GM23338 (cell line): ENCODE data around the gene RHOF.

Source experiments
- CREB1 ChIP-seq: fragments of 250-450 bp; sonication (Bioruptor Pico); IDR thresholded peaks from 2 replicates; pipeline ENCODE4 v1.5.0; 2020; ENCODE audit warnings: low read depth, mild to moderate bottlenecking, moderate library complexity
- EZH2 ChIP-seq: fragments of 200-600 bp; sonication (generic); IDR thresholded peaks from one replicate; pipeline ENCODE4 v1.8.0; 2017; ENCODE audit warnings: antibody characterized with exemption, mild to moderate bottlenecking, low read depth; ENCODE audit not compliant: unreplicated experiment
- EZH2phosphoT487 ChIP-seq: fragments of 200-600 bp; sonication (generic); IDR thresholded peaks from one replicate; pipeline ENCODE4 v1.8.1; 2018; ENCODE audit warnings: antibody characterized with exemption; ENCODE audit not compliant: unreplicated experiment
- JUNB ChIP-seq: IDR thresholded peaks from one replicate; pipeline ENCODE4 v1.6.1; 2016; ENCODE audit warnings: antibody characterized with exemption; ENCODE audit not compliant: unreplicated experiment
- POLR2AphosphoS5 ChIP-seq: IDR thresholded peaks from 2 replicates; pipeline ENCODE4 v1.6.1; 2016; ENCODE audit warnings: antibody characterized with exemption, low read depth
- STAT1 ChIP-seq: IDR thresholded peaks from one replicate; pipeline ENCODE4 v1.6.1; 2016; ENCODE audit warnings: antibody characterized with exemption; ENCODE audit not compliant: unreplicated experiment
- ZNF114 ChIP-seq: fragments of 250-450 bp; sonication (Bioruptor Pico); IDR thresholded peaks from 2 replicates; pipeline ENCODE4 v1.5.0; 2020; ENCODE audit warnings: mild to moderate bottlenecking, moderate library complexity
- ZNF331 ChIP-seq: fragments of 250-450 bp; sonication (Bioruptor Pico); IDR thresholded peaks from 2 replicates; pipeline ENCODE4 v1.5.0; 2020; ENCODE audit warnings: low read depth, mild to moderate bottlenecking, moderate library complexity
- TF ChIP-seq, protein P1 (sequence below), 2 experiments: fragments of 200-600 bp in 1 of 2; sonication (generic) in 1 of 2; conservative IDR thresholded peaks; 2 replicates each; pipeline versions ENCODE4 v1.5.1 to v1.6.1; 2016 to 2017; ENCODE audit warnings: antibody characterized with exemption in 2 of 2, low read depth in 2 of 2, mild to moderate bottlenecking in 2 of 2, moderate library complexity in 1 of 2
- TF ChIP-seq, protein P2 (sequence below): IDR thresholded peaks from one replicate; pipeline ENCODE4 v1.6.1; 2018; ENCODE audit warnings: antibody characterized with exemption; ENCODE audit not compliant: unreplicated experiment
- TF ChIP-seq, protein P3 (sequence below): IDR thresholded peaks from 2 replicates; pipeline ENCODE4 v1.6.1; 2016; ENCODE audit warnings: antibody characterized with exemption

DNA sequence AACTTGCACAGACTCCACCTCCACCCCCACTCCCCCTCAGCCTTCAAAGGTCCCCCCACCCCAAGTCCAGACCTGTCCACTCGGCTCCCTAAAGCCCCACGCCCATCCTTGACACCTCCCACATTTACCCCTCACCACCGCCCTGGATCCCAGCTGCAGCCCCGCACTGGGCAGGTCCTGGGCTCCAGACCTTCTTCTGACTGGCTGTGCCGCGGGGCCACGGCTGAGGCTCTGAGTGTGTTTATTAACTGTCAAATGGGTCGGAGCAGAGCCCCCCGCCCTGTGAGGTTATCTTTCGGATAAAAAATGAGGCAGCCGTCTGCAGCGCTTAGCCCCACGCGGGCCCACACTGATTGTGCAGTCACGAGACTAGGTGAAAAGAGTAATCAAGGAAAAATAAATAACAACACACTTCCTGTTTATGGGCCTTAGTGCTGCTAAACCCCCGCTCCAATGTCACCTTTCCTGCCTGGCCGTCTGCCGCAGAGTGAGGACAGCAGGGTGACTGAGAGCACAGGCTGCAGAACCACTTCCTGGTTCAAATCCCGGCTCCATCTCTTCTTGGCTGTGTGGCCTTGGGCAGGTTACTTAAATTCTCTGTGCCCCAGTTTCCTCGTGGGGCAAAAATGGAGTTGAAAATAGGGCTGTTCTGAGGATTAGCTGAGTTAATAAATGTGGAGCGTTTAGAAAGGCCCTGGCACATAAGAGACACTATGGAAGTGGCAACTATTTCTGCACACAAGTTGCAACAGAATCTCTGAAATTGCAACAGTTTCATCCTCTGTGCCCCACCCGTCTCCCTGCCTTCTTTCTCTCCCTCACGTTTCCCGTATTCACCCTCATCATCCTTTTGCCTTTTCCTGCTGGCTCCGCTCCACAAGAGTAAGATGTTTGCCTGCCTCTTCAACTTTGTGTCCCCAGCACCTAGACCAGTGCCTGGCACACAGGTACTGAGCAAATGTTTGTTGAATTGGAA lies 19.7 kb upstream of the RHOF start:
- TF ChIP-seq, protein P1, sequence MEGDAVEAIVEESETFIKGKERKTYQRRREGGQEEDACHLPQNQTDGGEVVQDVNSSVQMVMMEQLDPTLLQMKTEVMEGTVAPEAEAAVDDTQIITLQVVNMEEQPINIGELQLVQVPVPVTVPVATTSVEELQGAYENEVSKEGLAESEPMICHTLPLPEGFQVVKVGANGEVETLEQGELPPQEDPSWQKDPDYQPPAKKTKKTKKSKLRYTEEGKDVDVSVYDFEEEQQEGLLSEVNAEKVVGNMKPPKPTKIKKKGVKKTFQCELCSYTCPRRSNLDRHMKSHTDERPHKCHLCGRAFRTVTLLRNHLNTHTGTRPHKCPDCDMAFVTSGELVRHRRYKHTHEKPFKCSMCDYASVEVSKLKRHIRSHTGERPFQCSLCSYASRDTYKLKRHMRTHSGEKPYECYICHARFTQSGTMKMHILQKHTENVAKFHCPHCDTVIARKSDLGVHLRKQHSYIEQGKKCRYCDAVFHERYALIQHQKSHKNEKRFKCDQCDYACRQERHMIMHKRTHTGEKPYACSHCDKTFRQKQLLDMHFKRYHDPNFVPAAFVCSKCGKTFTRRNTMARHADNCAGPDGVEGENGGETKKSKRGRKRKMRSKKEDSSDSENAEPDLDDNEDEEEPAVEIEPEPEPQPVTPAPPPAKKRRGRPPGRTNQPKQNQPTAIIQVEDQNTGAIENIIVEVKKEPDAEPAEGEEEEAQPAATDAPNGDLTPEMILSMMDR (conservative IDR thresholded peaks at IDR 0.05; ENCODE audit: low read depth in 2 of 2): no peak
- TF ChIP-seq POLR2AphosphoS5: no peak
- TF ChIP-seq EZH2: no peak
- no peak for TF ChIP-seq EZH2phosphoT487
- TF ChIP-seq, protein P2, sequence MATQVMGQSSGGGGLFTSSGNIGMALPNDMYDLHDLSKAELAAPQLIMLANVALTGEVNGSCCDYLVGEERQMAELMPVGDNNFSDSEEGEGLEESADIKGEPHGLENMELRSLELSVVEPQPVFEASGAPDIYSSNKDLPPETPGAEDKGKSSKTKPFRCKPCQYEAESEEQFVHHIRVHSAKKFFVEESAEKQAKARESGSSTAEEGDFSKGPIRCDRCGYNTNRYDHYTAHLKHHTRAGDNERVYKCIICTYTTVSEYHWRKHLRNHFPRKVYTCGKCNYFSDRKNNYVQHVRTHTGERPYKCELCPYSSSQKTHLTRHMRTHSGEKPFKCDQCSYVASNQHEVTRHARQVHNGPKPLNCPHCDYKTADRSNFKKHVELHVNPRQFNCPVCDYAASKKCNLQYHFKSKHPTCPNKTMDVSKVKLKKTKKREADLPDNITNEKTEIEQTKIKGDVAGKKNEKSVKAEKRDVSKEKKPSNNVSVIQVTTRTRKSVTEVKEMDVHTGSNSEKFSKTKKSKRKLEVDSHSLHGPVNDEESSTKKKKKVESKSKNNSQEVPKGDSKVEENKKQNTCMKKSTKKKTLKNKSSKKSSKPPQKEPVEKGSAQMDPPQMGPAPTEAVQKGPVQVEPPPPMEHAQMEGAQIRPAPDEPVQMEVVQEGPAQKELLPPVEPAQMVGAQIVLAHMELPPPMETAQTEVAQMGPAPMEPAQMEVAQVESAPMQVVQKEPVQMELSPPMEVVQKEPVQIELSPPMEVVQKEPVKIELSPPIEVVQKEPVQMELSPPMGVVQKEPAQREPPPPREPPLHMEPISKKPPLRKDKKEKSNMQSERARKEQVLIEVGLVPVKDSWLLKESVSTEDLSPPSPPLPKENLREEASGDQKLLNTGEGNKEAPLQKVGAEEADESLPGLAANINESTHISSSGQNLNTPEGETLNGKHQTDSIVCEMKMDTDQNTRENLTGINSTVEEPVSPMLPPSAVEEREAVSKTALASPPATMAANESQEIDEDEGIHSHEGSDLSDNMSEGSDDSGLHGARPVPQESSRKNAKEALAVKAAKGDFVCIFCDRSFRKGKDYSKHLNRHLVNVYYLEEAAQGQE: no peak
- TF ChIP-seq JUNB: no peak
- no peak for TF ChIP-seq ZNF114
- TF ChIP-seq STAT1: no peak
- TF ChIP-seq ZNF331 (CRISPR knock-in tag): no peak
- no peak for TF ChIP-seq CREB1 (CRISPR knock-in tag)
- TF ChIP-seq, protein P3, sequence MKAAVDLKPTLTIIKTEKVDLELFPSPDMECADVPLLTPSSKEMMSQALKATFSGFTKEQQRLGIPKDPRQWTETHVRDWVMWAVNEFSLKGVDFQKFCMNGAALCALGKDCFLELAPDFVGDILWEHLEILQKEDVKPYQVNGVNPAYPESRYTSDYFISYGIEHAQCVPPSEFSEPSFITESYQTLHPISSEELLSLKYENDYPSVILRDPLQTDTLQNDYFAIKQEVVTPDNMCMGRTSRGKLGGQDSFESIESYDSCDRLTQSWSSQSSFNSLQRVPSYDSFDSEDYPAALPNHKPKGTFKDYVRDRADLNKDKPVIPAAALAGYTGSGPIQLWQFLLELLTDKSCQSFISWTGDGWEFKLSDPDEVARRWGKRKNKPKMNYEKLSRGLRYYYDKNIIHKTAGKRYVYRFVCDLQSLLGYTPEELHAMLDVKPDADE: no peak
